Activated CD4-positive, alpha-beta T cell treated with anti-CD3 and anti-CD28 coated beads for 1 hour (primary cell): ENCODE data around the gene SLIT1.

ENCODE experiments used
- DNase-seq: peaks from one replicate; pipeline ENCODE4 v3.0.0-alpha.2; 2020

The SLIT1 gene

DNA sequence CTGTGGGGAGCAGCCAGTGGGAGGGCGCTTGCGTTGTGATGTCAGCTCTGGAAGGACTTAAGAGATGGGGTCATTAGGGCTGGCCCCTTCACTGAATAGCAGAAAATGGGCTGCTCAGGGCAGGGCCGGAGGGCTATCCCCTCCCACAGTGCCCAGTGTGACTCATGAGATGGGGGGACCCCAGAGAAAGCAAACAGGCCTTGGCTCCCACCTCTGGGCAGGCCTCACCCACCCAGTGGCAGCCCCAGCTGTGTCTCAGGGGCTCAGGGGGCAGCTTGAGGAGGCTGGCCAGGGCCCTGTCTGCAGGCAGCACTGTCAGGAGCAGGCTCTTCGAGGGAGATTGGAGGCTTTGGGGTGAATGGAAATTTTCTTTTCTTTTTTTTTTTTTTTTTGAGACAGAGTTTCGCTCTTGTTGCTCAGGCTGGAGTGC, 168.3 kb downstream of the SLIT1 start:
- no peak for DNase-seq

GRCh38 chr10:97016728-97017473, 168.9 kb downstream of the SLIT1 start:
- DNase-seq = no peak

DNA sequence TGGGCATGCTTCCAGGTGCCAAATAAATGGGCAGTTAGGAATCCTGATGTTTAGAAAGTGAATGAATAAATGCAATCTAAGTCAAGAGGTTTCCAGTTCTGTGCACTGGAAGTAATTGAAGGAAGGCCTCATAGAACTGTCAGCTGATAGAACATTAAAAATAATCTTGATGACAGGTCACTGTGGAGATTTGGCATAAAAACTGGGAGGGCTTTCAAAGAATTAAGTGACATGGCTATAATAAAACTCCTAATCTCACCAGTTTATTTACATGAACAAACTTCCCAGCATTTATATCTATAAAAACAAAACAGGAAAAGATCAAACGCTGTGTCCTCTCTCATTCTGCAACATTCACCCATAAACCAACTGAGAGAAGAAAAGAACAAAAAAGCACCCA, 170.5 kb downstream of the SLIT1 start:
- DNase-seq = no peak

DNA sequence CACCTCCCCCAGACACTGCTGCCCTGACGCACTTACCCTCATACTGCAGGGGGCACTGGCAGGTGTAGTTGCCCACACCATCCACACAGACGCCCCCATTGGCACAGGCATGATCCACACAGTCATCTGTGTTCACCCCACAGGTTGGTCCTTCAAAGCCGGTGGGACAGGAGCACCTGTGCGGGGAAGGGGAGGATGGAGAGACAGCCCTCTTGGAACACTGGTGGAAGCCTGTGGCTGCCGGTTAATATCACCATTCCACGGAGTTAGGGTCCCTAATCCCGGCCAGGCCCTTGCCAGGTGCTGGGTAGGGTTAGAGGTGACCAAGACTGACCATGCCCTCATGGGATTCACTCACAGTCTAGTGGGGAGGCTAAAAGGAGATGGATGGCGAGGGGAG, 171.8 kb downstream of the SLIT1 start:
- DNase-seq = no peak

GRCh38 chr10:97013568-97013967, 172.2 kb downstream of the SLIT1 start:
- no peak for DNase-seq

- DNase-seq = no peak
These were observed 173.3 kb downstream of the SLIT1 start for GRCh38 chr10:97012470-97012869.

DNA sequence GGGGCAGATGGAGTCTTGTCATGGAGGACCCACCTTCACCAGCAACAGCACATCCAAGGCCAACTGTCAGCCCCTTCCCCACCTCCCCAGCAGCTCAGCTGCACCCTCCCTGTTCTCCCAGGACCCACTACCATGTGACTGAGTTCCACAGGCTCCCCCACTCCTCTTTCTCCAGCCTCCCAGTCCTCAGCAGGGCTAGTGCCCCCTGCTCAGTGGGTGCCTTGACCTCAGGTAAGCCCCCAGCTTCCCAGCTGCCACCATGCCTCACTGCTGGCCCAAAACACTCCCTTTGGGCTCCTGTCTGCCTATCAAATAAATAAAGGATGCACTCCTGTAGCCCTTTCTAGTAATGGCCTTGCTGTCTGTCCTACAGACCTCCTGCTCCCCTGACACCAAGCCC, 174.4 kb downstream of the SLIT1 start:
- DNase-seq = no peak

DNA sequence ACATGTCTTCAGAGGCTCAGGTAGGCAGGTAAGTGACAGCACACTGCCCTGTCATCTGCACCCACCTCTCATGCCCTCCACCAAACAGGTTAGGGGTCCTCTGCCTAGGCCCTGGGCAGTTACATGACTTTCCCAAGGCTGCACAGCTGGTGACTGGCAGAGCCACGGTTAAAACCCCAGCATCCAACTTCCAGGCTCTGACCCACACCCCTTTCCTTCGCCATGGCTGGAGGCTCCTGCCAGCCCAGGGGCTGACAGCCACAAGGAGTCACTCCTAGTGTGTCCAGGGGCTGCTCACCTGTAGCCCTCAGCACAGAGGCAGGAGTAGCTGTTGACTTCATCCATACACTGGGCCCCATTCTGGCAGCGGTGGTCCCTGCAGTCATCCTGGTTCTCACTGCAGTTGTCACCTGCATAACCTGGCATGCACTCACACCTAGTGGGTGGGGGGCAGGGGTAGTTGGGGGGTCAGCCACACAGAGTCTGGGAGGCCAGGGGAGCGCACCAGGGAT, 175.0 kb downstream of the SLIT1 start:
- DNase-seq = no peak

DNA sequence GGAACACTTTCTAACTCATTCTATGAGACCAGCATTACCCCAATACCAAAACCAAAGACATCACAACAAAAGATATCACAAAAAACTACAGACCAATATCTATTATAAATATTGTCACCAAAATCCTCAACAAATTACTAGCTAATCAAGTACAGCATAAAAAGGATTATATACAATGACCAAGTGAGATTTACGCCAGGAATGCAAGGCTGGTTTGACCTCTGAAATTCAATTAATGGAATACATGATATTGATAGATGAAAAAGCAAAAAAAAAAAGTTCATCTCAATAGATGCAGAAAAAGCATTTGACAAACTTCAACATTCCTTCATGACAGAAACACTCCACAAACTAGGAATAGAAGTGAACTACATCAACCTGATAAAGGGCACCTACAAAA, 178.3 kb downstream of the SLIT1 start:
- DNase-seq = no peak

DNA sequence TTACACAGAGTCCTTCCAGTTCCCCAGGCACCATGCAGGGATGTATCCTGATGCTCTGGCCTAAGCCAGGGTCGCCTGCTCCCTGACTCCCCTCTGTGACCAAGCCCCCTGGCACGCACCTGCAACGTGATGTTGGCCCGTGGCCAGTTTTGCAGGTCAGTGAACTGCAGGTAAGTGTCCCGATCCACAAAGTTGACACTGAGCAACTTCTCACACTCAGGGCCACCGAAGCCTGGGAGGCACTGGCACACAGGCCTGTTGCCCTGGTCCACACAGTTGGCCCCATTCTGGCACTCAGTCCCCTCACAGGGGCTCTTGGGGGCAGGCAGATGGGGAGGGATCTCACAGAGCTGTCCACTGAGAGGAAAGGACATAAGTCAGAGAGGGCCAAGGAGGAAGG, 179.4 kb downstream of the SLIT1 start:
- DNase-seq = no peak

DNA sequence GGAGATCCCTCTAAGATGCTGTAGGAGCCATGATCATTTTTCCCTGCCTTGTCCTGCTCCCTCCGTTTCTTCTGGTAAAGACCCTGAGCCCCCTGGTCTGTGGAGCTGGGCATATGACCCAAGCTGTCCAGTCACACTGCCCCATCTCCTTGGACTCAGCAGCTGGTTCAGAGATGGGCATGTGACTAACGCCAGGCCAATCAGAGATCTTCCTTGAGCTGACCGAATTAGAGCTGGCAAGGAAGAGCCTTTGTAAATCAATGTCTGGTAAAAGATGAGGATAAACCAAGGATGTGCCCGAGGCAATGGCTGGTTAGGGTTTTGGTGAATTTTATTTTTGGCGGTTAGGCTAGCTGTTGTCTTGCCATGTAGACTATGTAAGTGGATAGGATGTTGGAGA, 180.4 kb downstream of the SLIT1 start:
- DNase-seq = no peak

DNA sequence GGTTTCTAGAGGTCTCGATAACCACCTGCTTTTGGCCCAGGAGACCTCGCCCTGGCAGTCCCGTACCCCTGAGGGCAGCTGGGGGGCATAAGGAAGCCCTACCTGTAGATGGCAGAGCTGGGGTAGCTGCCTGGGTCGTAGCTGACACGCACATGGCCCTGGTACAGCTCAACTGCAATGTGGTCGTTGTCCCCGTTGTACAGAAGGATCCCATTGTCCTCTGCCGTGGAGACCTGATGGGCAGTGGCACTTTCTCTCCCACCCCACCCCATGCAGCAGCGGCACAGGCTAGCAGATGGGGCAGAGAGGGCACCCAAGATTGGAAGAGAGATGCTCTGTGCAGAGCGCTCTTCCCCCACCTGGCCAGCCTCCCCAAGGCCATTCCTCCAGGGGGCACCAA, 181.2 kb downstream of the SLIT1 start:
- DNase-seq = no peak

DNA sequence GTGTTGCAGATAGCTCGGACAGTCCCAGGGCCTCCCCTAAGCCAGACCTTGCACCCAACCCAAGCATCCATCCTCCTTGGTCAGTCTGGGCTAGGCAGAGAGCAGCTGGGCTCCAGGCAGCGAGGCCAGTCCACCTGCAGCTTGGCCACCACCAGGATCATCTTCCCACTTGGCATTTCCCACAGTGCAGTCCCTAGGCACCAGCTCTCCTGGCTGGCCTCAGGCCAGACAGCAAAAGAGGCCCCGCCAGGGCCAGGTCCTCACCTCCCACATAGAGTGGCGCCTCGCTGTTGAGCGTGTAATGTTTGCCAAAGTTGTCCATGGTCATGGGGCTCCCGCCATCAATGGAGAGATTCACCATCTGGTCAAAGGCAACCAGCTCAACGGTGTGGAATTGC, 182.0 kb downstream of the SLIT1 start:
- no peak for DNase-seq

GRCh38 chr10:97003151-97003803, 182.5 kb downstream of the SLIT1 start:
- no peak for DNase-seq

DNA sequence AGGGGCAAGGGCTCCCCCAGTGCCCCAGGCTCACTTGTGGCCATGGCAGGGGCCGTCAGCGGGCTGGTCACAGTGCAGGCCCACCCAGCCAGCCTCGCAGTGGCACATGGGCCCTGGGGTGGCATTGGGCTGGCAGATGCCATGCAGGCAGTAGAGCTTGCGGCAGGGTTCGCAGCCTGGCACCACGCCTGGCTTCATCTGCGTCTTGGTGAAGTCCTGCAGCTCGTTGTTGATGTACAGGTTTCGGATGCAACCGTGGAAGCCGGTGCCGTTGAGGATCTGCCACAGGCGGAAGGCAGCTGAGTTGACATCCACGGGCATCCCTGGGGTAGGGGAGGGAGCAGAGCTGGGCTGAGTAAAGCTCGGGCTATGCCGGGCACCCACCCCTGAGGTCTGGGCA, 183.1 kb downstream of the SLIT1 start:
- no peak for DNase-seq

DNA sequence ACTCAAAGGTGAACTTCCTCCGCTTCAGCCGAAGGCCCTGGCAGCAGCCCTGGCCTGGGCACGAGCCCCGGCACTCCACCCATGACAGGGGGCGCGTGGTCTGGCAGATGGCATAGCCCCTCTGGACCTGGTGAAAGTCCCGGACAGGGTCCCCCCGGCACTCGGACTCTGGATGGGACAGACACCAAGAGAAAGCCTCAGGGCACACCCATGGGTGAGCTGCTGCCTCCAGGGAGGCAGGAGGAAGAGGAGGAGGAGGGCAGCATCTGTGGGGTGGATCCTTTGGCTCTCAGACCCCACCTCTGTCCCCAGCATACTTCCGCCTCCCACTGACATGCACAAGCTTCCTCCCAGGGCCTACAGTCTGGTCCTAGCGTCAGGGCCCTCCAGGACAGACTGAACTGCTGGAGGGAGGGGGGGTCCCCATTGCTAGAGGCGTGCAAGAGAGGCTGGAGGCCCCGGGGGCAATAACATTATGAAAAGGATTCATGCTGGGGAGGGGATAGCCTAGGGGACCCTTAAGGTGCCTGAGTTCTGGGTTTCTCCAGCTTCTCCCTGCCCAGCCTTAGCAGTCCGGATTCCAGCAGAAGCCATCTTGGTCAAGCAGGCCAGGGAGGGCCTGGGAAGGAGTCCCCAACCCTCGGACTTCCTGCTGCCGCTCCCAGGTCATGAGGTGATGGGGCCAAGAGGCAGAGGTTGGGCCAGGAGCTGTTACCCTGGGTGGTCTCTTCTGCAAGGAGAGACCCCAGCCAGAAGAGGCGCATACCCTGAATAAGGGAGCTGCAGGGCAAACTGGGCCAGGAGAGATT, 184.4 kb downstream of the SLIT1 start:
- DNase-seq = no peak

GRCh38 chr10:97000487-97001182, 185.1 kb downstream of the SLIT1 start:
- no peak for DNase-seq

GRCh38 chr10:96999987-97000386, 185.8 kb downstream of the SLIT1 start:
- no peak for DNase-seq

DNA sequence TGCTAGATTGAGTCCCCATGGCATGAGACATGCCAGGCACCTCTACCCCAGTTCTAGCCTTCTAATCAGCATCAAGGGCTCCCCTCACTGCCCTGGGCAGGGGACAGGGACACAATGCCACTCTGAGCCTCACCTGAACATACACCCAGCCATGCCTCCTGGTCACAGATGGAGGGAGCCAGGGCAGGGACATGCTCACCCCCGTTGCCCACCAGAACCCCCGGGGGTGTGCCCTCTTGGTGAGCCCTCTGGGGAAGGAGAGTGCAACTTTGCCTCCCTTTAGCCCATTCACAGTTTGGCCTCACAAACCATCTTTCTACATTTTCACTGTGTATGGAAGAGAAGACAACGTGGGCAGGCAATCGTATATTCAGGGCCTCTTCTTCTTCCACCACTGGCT, 186.4 kb downstream of the SLIT1 start:
- DNase-seq = no peak

DNA sequence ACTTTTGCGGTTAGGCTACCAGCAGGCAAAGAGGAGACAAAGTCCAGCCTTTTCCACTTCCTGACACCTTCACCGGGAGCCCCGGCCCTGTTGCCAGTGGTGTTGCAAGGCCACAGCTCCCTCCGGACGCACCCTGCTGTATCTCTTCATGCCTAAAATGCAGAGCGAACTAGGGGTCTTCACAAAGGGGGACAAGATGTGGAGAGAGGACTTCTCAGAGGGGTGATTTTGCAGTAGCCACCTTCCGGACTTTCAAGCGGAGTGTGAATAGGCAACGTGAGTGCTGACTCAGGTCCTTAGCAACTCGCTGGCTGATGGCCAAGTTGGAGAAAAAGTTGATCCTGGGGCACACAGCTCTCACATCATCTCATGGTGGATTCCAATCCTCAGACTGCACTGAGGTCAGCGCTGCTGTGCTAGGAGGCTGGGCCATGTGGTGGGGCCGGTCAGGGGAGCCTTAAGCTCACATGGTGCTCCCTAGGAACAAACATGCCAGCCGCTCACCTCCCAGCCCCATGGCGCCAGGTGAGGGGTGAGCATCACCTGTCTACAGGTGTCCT, 187.3 kb downstream of the SLIT1 start:
- DNase-seq = no peak

DNA sequence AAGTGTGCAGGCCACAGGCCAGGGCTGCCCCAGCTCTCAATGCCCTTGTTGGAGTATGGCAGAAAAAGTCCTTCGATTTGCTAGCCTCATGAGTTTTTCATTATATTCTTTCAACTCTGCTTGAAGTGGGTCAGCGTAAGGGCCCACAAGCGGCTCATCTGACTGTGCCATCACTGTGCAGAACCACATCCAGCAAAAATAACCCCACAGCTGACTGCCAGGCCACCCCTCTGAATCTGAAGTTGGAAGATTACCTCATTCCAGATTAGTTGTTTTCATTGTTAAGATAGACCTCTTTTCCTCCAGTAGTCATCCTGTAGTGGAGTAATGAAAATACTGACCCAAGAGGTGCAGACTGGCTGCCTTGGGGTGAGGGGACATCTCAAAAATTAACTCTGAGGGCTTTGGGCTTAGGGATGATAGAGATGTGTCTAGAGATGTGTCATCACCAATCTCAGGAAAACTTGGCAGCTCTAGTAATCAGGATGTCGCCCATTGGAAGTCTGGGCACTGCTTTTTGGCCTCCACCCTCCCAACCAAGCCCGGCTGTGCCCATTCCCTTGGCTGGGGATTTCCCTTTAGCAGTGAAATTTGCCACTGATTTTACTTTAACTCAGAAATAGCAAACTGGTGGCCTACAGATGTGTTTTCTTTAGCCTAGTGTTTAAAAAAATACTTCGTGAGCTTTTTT, 189.3 kb downstream of the SLIT1 start:
- DNase-seq = no peak

DNA sequence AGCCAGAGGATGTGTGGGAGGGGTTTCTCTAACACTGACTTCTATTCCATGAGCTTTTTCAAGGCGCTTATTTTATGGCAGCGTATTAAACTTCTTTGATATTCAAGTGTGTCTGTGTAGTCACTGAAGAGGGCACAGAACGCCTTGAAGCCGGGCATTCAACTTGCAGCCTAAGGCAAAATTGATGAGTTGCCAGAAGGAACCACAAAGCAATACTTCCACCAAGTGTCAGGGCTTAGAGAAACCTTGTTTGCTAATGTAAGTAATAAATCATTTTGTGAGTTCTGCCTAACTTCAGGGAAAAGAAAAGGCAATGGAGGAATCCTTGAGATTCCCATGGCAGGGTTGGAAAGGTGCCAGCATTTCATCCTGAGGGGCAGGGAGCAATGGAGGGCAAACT, 189.9 kb downstream of the SLIT1 start:
- DNase-seq = no peak
